Transverse colon (tissue), 4 donors: Measurements from ENCODE around the gene ZNF385B. TPM values are rescaled to one million over a fixed set of nuclear protein-coding genes. Genes with fewer than 3 reads are reported as not detected.

Experiments used
- DNase-seq: peaks from one replicate; pipeline ENCODE4 v3.0.0-alpha.2; 2019
- H3K27ac ChIP-seq, 4 donors: fragments of 200-600 bp; sonication (generic); 2 replicates each; pipeline ENCODE4 v1.5.1; 2016 to 2018; ENCODE audit warnings: inconsistent platforms in 4 of 4
- H3K27me3 ChIP-seq: fragments of 200-600 bp; sonication (generic); 2 replicates; pipeline ENCODE4 v1.5.1; 2017; ENCODE audit warnings: inconsistent platforms
- H3K36me3 ChIP-seq, 4 donors: fragments of 200-600 bp; sonication (generic); 2 replicates each; pipeline ENCODE4 v1.5.1; 2017 to 2019; ENCODE audit warnings: inconsistent platforms in 4 of 4
- H3K4me1 ChIP-seq, 4 donors: fragments of 200-600 bp; sonication (generic); 2 replicates each; pipeline ENCODE4 v1.5.1; 2017 to 2020; ENCODE audit warnings: inconsistent platforms in 4 of 4
- H3K4me3 ChIP-seq, 4 donors: fragments of 200-600 bp; sonication (generic); 1 replicate in 1 of 4; 2 replicates in 3 of 4; pipeline versions ENCODE4 v1.5.1 to v1.6.1; 2017 to 2019; ENCODE audit warnings: inconsistent platforms in 4 of 4
- H3K9me3 ChIP-seq, 2 donors: fragments of 200-600 bp; sonication (generic); 2 replicates each; pipeline ENCODE4 v1.5.1; 2017 to 2019; ENCODE audit warnings: inconsistent platforms in 2 of 2
- CTCF ChIP-seq, 5 experiments: fragments of 200-600 bp in 3 of 5; fragments of 450-650 bp in 2 of 5; sonication (generic) in 3 of 5; IDR thresholded peaks; 1 replicate in 2 of 5; 2 replicates in 3 of 5; pipeline ENCODE4 v1.5.1; 2016 to 2017; ENCODE audit warnings: antibody characterized with exemption in 5 of 5, inconsistent platforms in 3 of 5, mild to moderate bottlenecking in 2 of 5, moderate library complexity in 1 of 5
- EP300 ChIP-seq: sonication (generic); formaldehyde crosslinking; IDR thresholded peaks from one replicate; pipeline ENCODE4 v1.6.1; 2017; ENCODE audit warnings: antibody characterized with exemption, low read depth
- POLR2A ChIP-seq: fragments of 450-650 bp; IDR thresholded peaks from one replicate; pipeline ENCODE4 v1.6.1; 2016; ENCODE audit warnings: antibody characterized with exemption, mild to moderate bottlenecking, moderate library complexity
- POLR2AphosphoS5 ChIP-seq, 3 donors: sonication (generic); formaldehyde crosslinking; IDR thresholded peaks; one replicate each; pipeline ENCODE4 v1.6.1; 2016; ENCODE audit warnings: antibody characterized with exemption in 3 of 3
- WGBS, 2 donors: methylation state at CpG; one replicate each; pipeline ENCODE4 v1.1.5; 2018; ENCODE audit warnings: low coverage in 1 of 2; 5-methylcytosine and 5-hydroxymethylcytosine counted together
- in situ Hi-C, 4 donors: fragments of 200-750 bp; cut with MboI; loops; one replicate each; pipeline versions ENCODE4 v1.15.0 to v1.15.1; 2017; ENCODE audit warnings: low sequenced_read_pairs in 3 of 4, low pct_ligation_motif_present in 1 of 4, low pct_unique_long_range_greater_than_20kb in 1 of 4
- intact Hi-C: fragments of 100-400 bp; cut with DNase I; formaldehyde crosslinking; loops from one replicate; pipeline ENCODE4 v1.15.1; 2023; ENCODE audit warnings: low total_unique reads
- total RNA-seq, 4 donors: library from RNA; depleted of rRNA; stranded (reverse); fragments of >200 nt; gene quantifications; one replicate each; pipeline ENCODE4 v1.1.0, GENCODE V29; 2016

ZNF385B gene
- total RNA-seq, 4 donors from 2014 or later, result 1.2 to 6.0 (median 2.4) TPM

DNA sequence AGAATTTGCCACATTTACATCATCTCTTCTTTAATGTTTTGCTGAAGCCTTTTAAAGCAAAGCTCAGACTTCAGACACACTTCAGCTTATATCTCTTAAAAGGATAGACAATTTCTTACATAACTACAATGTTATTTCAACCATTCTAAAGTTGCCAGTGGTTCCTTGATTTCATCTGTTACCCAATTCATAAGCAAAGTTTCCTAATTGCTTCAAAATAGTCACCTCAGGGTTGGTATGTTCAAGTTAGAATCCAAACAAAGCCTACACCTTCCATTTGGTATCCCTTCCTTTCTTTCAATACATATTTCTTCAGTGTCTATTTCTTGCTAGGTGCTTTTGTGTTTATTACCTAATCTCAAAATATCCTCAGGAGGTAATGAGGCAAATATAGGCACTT is 60.6 kb downstream of the ZNF385B start:
- no peaks in the 10 kb centered on the region for H3K27me3 ChIP-seq
- no peaks in the 10 kb centered on the region for H3K9me3 ChIP-seq
- no peak overlapping the region for H3K27ac ChIP-seq
- in situ Hi-C loops (no loop called here), intact Hi-C loops (no loop called here)
- H3K36me3 ChIP-seq, result no peaks in the 10 kb centered on the region
- no peak overlapping the region for H3K4me3 ChIP-seq
- no peak for DNase-seq
- H3K4me1 ChIP-seq, result no peaks in the 10 kb centered on the region
- TF ChIP-seq CTCF (IDR thresholded peaks at IDR 0.05) (no peak), POLR2AphosphoS5 (IDR thresholded peaks at IDR 0.05) (no peak), POLR2A (no peak), EP300 (no peak)

DNA sequence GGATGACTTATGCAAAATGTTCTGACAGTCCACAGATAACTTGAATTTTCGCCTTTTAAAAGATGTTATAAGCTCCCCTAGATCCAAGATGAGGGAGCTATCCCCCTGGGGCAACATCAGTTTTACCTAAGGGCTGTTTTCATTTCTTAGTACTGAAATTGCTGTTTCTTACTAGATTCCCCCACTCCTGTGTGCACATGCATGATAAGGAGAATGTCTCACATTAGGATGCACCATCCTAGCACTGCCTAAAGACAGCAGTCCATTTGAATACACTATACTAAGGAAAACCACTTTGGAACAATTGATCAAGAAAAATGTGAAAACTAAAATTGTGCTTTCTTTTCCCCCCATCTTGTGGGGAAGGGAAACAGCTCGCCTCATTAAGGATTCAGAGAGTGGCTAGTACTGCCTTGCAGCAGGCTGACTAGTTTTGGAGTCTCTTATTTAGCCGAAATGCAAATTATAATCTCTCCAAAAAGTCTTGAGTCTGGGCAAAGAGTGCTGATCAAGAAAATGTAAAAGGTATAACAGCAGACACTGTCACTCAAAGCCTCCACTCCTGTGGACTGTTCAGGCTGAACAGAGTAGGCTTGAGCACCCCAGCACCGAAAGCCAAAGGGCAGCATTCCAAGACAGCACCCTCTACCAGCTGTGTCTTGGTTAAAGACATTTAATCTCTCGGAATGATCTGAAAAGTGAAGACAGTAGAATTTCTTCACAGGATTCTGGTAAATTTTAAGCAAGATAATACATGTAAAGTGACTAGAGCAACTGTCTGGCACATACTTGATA is 65.0 kb downstream of the ZNF385B start:
- no peak for DNase-seq
- TF ChIP-seq EP300, result no peak
- TF ChIP-seq CTCF (IDR thresholded peaks at IDR 0.05), result no peak
- no peak for TF ChIP-seq POLR2AphosphoS5 (IDR thresholded peaks at IDR 0.05)
- Histone ChIP-seq H3K27ac (no peak overlapping the region), H3K27me3 (no peaks in the 10 kb centered on the region), H3K4me3 (no peak overlapping the region), H3K4me1 (no peaks in the 10 kb centered on the region), H3K9me3 (no peaks in the 10 kb centered on the region), H3K36me3 (no peaks in the 10 kb centered on the region)
- in situ Hi-C loops (no loop called here), intact Hi-C loops (no loop called here)
- 56 to 63% methylated on average over 4 to 5 of the region's 5 CpGs for WGBS, 2 donors

DNA sequence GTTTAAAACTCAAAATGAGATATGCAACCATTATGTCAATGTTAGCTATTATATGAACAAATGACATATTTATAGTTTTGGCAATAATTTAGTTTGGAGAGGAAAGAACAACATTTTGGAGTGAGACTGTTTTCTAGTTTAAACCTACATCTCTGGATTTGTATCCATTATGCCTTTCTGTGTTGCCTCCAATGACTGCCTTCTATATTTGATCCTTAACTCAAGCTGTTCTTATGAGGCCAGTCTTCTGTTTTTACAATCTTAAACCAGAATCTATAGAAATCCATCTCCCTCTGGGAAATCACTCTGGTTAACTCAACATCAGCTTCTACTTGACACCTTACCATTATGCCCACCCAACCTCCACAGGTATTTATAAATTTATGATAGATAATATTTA is 67.5 kb downstream of the ZNF385B start:
- Histone ChIP-seq H3K36me3 (no peaks in the 10 kb centered on the region), H3K27me3 (no peaks in the 10 kb centered on the region), H3K9me3 (no peaks in the 10 kb centered on the region), H3K4me3 (no peak overlapping the region), H3K4me1 (no peaks in the 10 kb centered on the region), H3K27ac (no peak overlapping the region)
- TF ChIP-seq POLR2A (no peak), POLR2AphosphoS5 (IDR thresholded peaks at IDR 0.05) (no peak), CTCF (IDR thresholded peaks at IDR 0.05) (no peak), EP300 (no peak)
- in situ Hi-C loops (no loop called here), intact Hi-C loops (no loop called here)
- DNase-seq, result no peak

GRCh38 chr2:179793238-179793637 is 68.2 kb downstream of the ZNF385B start:
- intact Hi-C loops (no loop called here), in situ Hi-C loops (no loop called here)
- TF ChIP-seq POLR2AphosphoS5 (IDR thresholded peaks at IDR 0.05) (no peak), EP300 (no peak), POLR2A (no peak), CTCF (IDR thresholded peaks at IDR 0.05) (no peak)
- no peaks in the 10 kb centered on the region for H3K9me3 ChIP-seq
- H3K4me1 ChIP-seq, result no peaks in the 10 kb centered on the region
- H3K27me3 ChIP-seq, result no peaks in the 10 kb centered on the region
- 60 to 81% methylated on average over 1 to 2 of the region's 2 CpGs for WGBS, 2 donors
- H3K4me3 ChIP-seq, result no peak overlapping the region
- DNase-seq, result no peak
- no peaks in the 10 kb centered on the region for H3K36me3 ChIP-seq
- H3K27ac ChIP-seq, result no peak overlapping the region
